Osteocyte (in vitro differentiated cells): ENCODE results near the gene FHIT. TPM values are rescaled to one million over a fixed set of nuclear protein-coding genes. Genes with fewer than 3 reads are reported as not detected.

ENCODE experiments used
- DNase-seq: peaks from one replicate; pipeline ENCODE4 v3.0.0; 2021; ENCODE audit warnings: mixed read lengths; ENCODE audit not compliant: unreplicated experiment; ENCODE audit errors: extremely low spot score
- H3K27ac Mint-ChIP-seq: one replicate; pipeline ENCODE4 v1.8.0; 2021; ENCODE audit warnings: mild to moderate bottlenecking, mixed read lengths; ENCODE audit not compliant: unreplicated experiment
- H3K27me3 Mint-ChIP-seq: one replicate; pipeline ENCODE4 v1.8.0; 2021; ENCODE audit warnings: mixed read lengths; ENCODE audit not compliant: unreplicated experiment
- H3K36me3 Mint-ChIP-seq: one replicate; pipeline ENCODE4 v1.8.0; 2021; ENCODE audit warnings: mixed read lengths; ENCODE audit not compliant: unreplicated experiment
- H3K4me1 Mint-ChIP-seq: one replicate; pipeline ENCODE4 v1.8.0; 2021; ENCODE audit warnings: mixed read lengths; ENCODE audit not compliant: unreplicated experiment
- H3K4me3 Mint-ChIP-seq: one replicate; pipeline ENCODE4 v1.8.0; 2021; ENCODE audit warnings: mild to moderate bottlenecking, moderate library complexity, mixed read lengths; ENCODE audit not compliant: unreplicated experiment
- H3K9me3 Mint-ChIP-seq: one replicate; pipeline ENCODE4 v1.8.0; 2021; ENCODE audit warnings: mixed read lengths; ENCODE audit not compliant: unreplicated experiment
- CTCF ChIP-seq: fragments of 200-600 bp; sonication (generic); IDR thresholded peaks from 2 replicates; pipeline ENCODE4 v1.5.0; 2021; ENCODE audit warnings: antibody characterized with exemption, mild to moderate bottlenecking, moderate library complexity
- total RNA-seq: library from RNA; stranded (reverse); gene quantifications from 2 replicates; pipeline ENCODE4 v1.2.1, GENCODE V29; 2021

Gene FHIT
- total RNA-seq, 1 donor from 2014 or later = 2.3 TPM

GRCh38 chr3:60603860-60604259, 647.4 kb downstream of the FHIT start:
- no peaks in the 10 kb centered on the region for H3K9me3 Mint-ChIP-seq
- H3K27ac Mint-ChIP-seq = no peak overlapping the region
- no peak overlapping the region for H3K4me3 Mint-ChIP-seq
- H3K4me1 Mint-ChIP-seq = peaks cover 6% of the 10 kb centered on the region
- peaks cover 12% of the 10 kb centered on the region for H3K27me3 Mint-ChIP-seq
- no peak for TF ChIP-seq CTCF
- no peaks in the 10 kb centered on the region for H3K36me3 Mint-ChIP-seq
- DNase-seq = no peak

GRCh38 chr3:60600848-60601247, 650.4 kb downstream of the FHIT start:
- TF ChIP-seq CTCF = no peak
- H3K4me3 Mint-ChIP-seq = no peak overlapping the region
- peaks cover 24% of the 10 kb centered on the region for H3K27me3 Mint-ChIP-seq
- H3K36me3 Mint-ChIP-seq = no peaks in the 10 kb centered on the region
- peaks cover 10% of the 10 kb centered on the region for H3K4me1 Mint-ChIP-seq
- no peaks in the 10 kb centered on the region for H3K9me3 Mint-ChIP-seq
- H3K27ac Mint-ChIP-seq = no peak overlapping the region
- DNase-seq = no peak

- H3K4me3 Mint-ChIP-seq = no peak overlapping the region
- H3K27ac Mint-ChIP-seq = no peak overlapping the region
- H3K4me1 Mint-ChIP-seq = peaks cover 13% of the 10 kb centered on the region
- no peaks in the 10 kb centered on the region for H3K9me3 Mint-ChIP-seq
- DNase-seq = no peak
- peaks cover 24% of the 10 kb centered on the region for H3K27me3 Mint-ChIP-seq
- H3K36me3 Mint-ChIP-seq = no peaks in the 10 kb centered on the region
- no peak for TF ChIP-seq CTCF
These were observed 651.7 kb downstream of the FHIT start for GRCh38 chr3:60599586-60599985.

- Mint-ChIP-seq H3K9me3 (no peaks in the 10 kb centered on the region), H3K27ac (no peak overlapping the region), H3K4me1 (peaks cover 19% of the 10 kb centered on the region), H3K4me3 (no peak overlapping the region), H3K36me3 (no peaks in the 10 kb centered on the region), H3K27me3 (peaks cover 24% of the 10 kb centered on the region)
- no peak for TF ChIP-seq CTCF
- no peak for DNase-seq
These were observed 652.6 kb downstream of the FHIT start for GRCh38 chr3:60598671-60599070.

- no peaks in the 10 kb centered on the region for H3K36me3 Mint-ChIP-seq
- H3K9me3 Mint-ChIP-seq = no peaks in the 10 kb centered on the region
- peaks cover 18% of the 10 kb centered on the region for H3K27me3 Mint-ChIP-seq
- H3K27ac Mint-ChIP-seq = peak overlapping the region; percentile 19
- no peak for TF ChIP-seq CTCF
- H3K4me3 Mint-ChIP-seq = no peak overlapping the region
- no peak for DNase-seq
- H3K4me1 Mint-ChIP-seq = peaks cover 19% of the 10 kb centered on the region
These were observed 657.2 kb downstream of the FHIT start for GRCh38 chr3:60594025-60594424.
